ENCODE results near the gene RHBDL1. TPM values are rescaled to one million over a fixed set of nuclear protein-coding genes. Genes with fewer than 3 reads are reported as not detected.

Gene RHBDL1
- total RNA-seq, 1 donor from 2014 or later: under 0.01 TPM

Other genes starting within 250 kb of the RHBDL1 start
- 15.5 and 20.2 TPM in 2 replicates for gene CAPN15, start 148.0 kb upstream of the RHBDL1 start, total RNA-seq
- not detected in 2 replicates for gene PRR35, start 115.3 kb upstream of the RHBDL1 start, total RNA-seq
- 2.0 and 2.4 TPM in 2 replicates for gene NHLRC4, start 108.7 kb upstream of the RHBDL1 start, total RNA-seq
- gene PIGQ, start 105.7 kb upstream of the RHBDL1 start, total RNA-seq: 14.2 and 20.2 TPM in 2 replicates
- 6.8 and 10.9 TPM in 2 replicates for gene RAB40C, start 85.6 kb upstream of the RHBDL1 start, total RNA-seq
- gene WFIKKN1, start 44.7 kb upstream of the RHBDL1 start, total RNA-seq: under 0.01 and 0.20 TPM in 2 replicates
- gene METTL26, start 39.4 kb upstream of the RHBDL1 start, total RNA-seq: 64.5 and 74.0 TPM in 2 replicates
- gene MCRIP2, start 33.8 kb upstream of the RHBDL1 start, total RNA-seq: 10.5 and 11.9 TPM in 2 replicates
- gene WDR90, start 26.3 kb upstream of the RHBDL1 start, total RNA-seq: 4.2 and 6.1 TPM in 2 replicates
- 20.0 and 25.4 TPM in 2 replicates for gene RHOT2, start 7.5 kb upstream of the RHBDL1 start, total RNA-seq
- gene STUB1, start 4.7 kb downstream of the RHBDL1 start, total RNA-seq: 90.7 and 113 TPM in 2 replicates
- gene JMJD8, start 8.7 kb downstream of the RHBDL1 start, total RNA-seq: 20.2 and 22.4 TPM in 2 replicates
- 1.7 and 3.2 TPM in 2 replicates for gene WDR24, start 14.7 kb downstream of the RHBDL1 start, total RNA-seq
- gene FBXL16, start 30.1 kb downstream of the RHBDL1 start, total RNA-seq: under 0.01 TPM in 2 replicates
- gene METRN, start 39.4 kb downstream of the RHBDL1 start, total RNA-seq: 13.1 and 28.8 TPM in 2 replicates
- gene ANTKMT, start 45.5 kb downstream of the RHBDL1 start, total RNA-seq: 20.0 and 31.2 TPM in 2 replicates
- gene CCDC78, start 50.8 kb downstream of the RHBDL1 start, total RNA-seq: 0.40 and 0.44 TPM in 2 replicates
- 4.4 and 5.4 TPM in 2 replicates for gene HAGHL, start 51.4 kb downstream of the RHBDL1 start, total RNA-seq
- gene CIAO3, start 65.3 kb downstream of the RHBDL1 start, total RNA-seq: 23.8 and 33.5 TPM in 2 replicates
- 0.20 TPM in 1 of 2 replicates, not detected in the other for gene MSLN, start 85.1 kb downstream of the RHBDL1 start, total RNA-seq
- 16.3 and 19.0 TPM in 2 replicates for gene RPUSD1, start 112.7 kb downstream of the RHBDL1 start, total RNA-seq
- gene CHTF18, start 112.9 kb downstream of the RHBDL1 start, total RNA-seq: 4.8 and 6.8 TPM in 2 replicates
- not detected in 2 replicates for gene GNG13, start 125.1 kb downstream of the RHBDL1 start, total RNA-seq

All from lung microvascular endothelial cell (primary cell).